ENCODE data around the gene SZT2. TPM values are rescaled to one million over a fixed set of nuclear protein-coding genes. Genes with fewer than 3 reads are reported as not detected.

The SZT2 gene
- total RNA-seq (10 to 100 TPM; 31.2 to 36.4 (median 33.4) TPM), polyA plus RNA-seq (20.8 TPM)
- long read RNA-seq, donor 1, partial matches to known transcripts, result 16 of 31 reads
- long read RNA-seq, donor 1, other reads (novel, unspliced or antisense), result 14 of 31 reads
- long read RNA-seq, donor 2, partial matches to known transcripts, result 6 of 7 reads
- long read RNA-seq, donor 2, other reads (novel, unspliced or antisense), result 1 of 7 reads
- long read RNA-seq, donor 3, partial matches to known transcripts, result 17 of 25 reads
- long read RNA-seq, donor 3, other reads (novel, unspliced or antisense), result 8 of 25 reads
- long read RNA-seq, donor 4, partial matches to known transcripts, result 10 of 12 reads
- long read RNA-seq, donor 4, other reads (novel, unspliced or antisense), result 2 of 12 reads

DNA sequence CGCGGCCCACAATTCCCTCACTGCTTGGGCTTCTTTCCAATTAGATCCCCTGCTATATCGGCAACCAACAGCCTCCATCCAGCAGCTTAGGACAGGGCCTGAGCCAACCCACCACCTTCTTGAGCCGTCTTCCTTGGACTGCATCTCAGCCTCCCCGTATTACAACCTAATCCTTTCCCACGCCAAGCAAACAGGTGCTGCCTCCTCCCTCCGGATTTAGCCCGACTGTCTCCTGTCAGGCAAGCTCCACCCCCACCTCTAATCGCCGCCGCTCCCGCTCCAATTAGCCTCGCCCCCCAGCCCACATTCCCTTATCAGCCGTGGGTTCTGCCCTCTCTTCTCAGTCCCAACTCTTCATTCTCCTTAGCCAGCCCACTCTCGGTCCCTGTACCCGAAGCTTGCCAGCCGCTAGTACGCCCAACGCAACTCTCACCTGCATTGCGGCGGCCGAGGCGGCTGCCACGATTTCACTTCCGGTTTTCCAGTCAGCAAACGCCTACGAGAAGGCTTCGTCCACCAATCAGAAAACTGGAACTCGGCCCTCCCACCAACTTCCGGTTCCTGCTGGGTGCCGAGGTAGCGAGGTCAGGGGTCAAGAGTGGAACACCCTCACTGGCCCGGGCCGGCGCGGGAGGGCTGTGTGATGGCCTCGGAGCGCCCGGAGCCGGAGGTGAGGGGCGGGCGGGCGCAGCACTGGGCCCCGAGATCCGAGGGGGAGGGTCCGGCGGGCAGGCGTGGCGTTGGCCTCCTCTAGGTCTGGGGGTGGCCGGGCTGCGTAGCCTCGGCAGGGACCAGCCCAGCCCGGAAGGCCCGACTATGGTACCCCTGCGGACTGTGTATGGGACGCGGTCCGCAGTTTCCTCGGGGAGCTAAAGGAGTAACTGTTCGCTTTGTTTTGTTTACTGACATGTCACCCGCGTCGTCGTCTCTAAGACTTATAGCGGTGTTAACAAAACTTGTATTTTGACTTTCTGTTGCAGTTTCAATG lies at the start of gene SZT2, which contains the start of gene MED8:
TSS of gene SZT2 (plus strand) at position 574 of the 988 bp plus-strand sequence. CDS start at position 644, 70 bp downstream.
TSS of gene MED8 (minus strand) at position 475 of the 988 bp plus-strand sequence. CDS start at position 439, 36 bp downstream.
- H3K4me3 ChIP-seq (ENCODE audit: low read length), result peak within 1 kb of the TSS; percentile 84
- under 1% methylated on average over 65 of the region's 65 CpGs for WGBS
- peak within 1 kb of the TSS; percentile 76 for H3K27ac ChIP-seq (ENCODE audit: low read length)
- H3K4me1 ChIP-seq (ENCODE audit: control insufficient read depth, insufficient read depth, low read length), result peaks cover 10% of the 10 kb centered on the region
- no peaks in the 10 kb centered on the region for H3K27me3 ChIP-seq (ENCODE audit: control insufficient read depth, insufficient read depth)
- ATAC-seq (peak; percentile 98), DNase-seq (peak; percentile 95 to 98 (median 97))
- intact Hi-C loops (cut with DNase I), result loop anchor here in 3 of 4 donors (10.0 kb wide), 1 partner anchor 155 kb away; no protein-coding TSS in a partner anchor
- no peaks in the 10 kb centered on the region for H3K9me3 ChIP-seq (ENCODE audit: control insufficient read depth, low read length)

DNA sequence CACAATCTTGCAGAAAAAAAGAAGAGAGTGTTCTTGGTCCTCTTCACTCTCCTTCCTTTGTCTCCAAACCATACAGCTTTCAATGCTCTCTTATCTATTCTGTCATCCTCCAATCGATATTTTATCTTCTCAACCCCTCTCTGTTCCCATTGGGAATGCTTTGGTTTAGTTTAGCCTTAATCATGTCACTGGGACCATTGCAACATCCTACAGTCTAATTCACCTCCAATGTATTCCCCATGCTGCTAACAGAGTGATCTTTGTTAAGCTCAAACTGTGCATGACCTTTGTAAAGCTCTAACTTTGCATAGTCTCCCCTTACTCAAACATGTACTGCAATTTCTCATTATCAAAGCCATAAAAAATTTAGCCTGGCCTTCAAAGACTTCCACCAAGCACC lies 49.1 kb upstream of the SZT2 start:
- H3K27ac ChIP-seq (ENCODE audit: low read length), result no peak overlapping the region
- H3K4me3 ChIP-seq (ENCODE audit: low read length), result no peak overlapping the region
- no peaks in the 10 kb centered on the region for H3K27me3 ChIP-seq (ENCODE audit: control insufficient read depth, insufficient read depth)
- 57% methylated on average over 1 of the region's 1 CpG for WGBS
- DNase-seq (no peak), ATAC-seq (no peak)
- H3K9me3 ChIP-seq (ENCODE audit: control insufficient read depth, low read length), result no peaks in the 10 kb centered on the region
- H3K4me1 ChIP-seq (ENCODE audit: control insufficient read depth, insufficient read depth, low read length), result no peaks in the 10 kb centered on the region
- intact Hi-C loops (cut with DNase I), result no loop called here

DNA sequence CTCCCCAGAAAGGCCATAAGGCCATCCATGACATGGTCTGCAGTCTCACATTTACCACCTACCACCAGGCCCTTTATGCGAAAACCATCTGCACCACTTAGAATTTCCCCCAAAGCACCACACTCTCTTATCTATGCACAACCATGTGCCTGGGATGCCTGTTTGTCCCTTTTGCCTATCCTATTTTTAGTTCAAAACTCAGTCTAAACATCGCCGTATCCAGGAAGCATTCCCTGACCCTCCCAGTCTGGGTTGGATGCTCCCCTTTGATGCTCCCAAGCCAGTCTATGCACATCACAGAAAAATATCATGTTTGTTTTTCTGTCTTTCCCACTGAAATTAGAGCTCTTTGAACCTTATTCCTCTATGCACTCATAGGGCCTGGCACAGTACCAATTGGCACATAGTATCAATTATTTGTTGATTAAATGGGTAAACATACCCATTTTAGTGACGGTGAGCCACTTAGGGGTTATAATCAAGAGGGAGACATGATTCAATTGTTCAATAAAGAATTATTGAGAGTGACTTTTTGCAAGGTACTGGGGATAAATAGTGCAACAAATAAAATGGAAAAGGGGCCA lies 45.3 kb upstream of the SZT2 start:
- Histone ChIP-seq H3K27ac (ENCODE audit: low read length) (peak overlapping the region; percentile 63), H3K4me1 (ENCODE audit: control insufficient read depth, insufficient read depth, low read length) (no peaks in the 10 kb centered on the region), H3K9me3 (ENCODE audit: control insufficient read depth, low read length) (no peaks in the 10 kb centered on the region), H3K4me3 (ENCODE audit: low read length) (no peak overlapping the region), H3K27me3 (ENCODE audit: control insufficient read depth, insufficient read depth) (no peaks in the 10 kb centered on the region)
- WGBS, result 46% methylated on average over 4 of the region's 4 CpGs
- intact Hi-C loops (cut with DNase I), result no loop called here
- ATAC-seq (peak; percentile 55 to 75), DNase-seq (peak in 1 of 3 donors; percentile 36)

- peak overlapping the region; percentile 64 for H3K27ac ChIP-seq (ENCODE audit: low read length)
- intact Hi-C loops (cut with DNase I), result no loop called here
- H3K9me3 ChIP-seq (ENCODE audit: control insufficient read depth, low read length), result no peaks in the 10 kb centered on the region
- DNase-seq, result no peak
- peaks cover under 1% of the 10 kb centered on the region for H3K4me1 ChIP-seq (ENCODE audit: control insufficient read depth, insufficient read depth, low read length)
- WGBS, result 35% methylated on average over 3 of the region's 3 CpGs
- H3K4me3 ChIP-seq (ENCODE audit: low read length), result no peak overlapping the region
- no peaks in the 10 kb centered on the region for H3K27me3 ChIP-seq (ENCODE audit: control insufficient read depth, insufficient read depth)
- ATAC-seq, result peak; percentile 39 to 44
Measured at GRCh38 chr1:43345120-43345519, 44.6 kb upstream of the SZT2 start.

DNA sequence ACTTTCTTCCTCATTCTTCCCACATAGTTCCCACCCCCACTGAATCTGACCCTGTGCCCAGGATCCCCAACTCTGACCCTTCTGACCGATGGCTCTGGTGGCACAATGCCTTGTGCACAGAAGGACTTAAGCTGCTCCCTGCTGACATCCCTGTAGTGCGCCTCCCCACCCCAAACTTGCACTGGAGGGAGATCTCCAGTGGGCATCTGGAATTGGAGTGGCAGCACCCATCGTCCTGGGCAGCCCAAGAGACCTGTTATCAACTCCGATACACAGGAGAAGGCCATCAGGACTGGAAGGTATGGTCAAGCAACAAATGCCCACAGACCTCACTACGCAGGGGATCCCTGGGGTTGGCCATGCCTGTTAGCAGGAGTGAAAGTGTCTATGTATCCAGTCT lies 43.1 kb upstream of the SZT2 start:
- Histone ChIP-seq H3K9me3 (ENCODE audit: control insufficient read depth, low read length) (no peaks in the 10 kb centered on the region), H3K4me1 (ENCODE audit: control insufficient read depth, insufficient read depth, low read length) (peaks cover 1% of the 10 kb centered on the region), H3K4me3 (ENCODE audit: low read length) (no peak overlapping the region), H3K27me3 (ENCODE audit: control insufficient read depth, insufficient read depth) (no peaks in the 10 kb centered on the region), H3K27ac (ENCODE audit: low read length) (peak overlapping the region; percentile 63)
- ATAC-seq (no peak), DNase-seq (no peak)
- WGBS, result 87% methylated on average over 5 of the region's 5 CpGs
- intact Hi-C loops (cut with DNase I), result no loop called here

GRCh38 chr1:43348343-43348808 lies 41.3 kb upstream of the SZT2 start:
- WGBS, result 26% methylated on average over 22 of the region's 22 CpGs
- Histone ChIP-seq H3K27ac (ENCODE audit: low read length) (peak overlapping the region; percentile 69), H3K4me3 (ENCODE audit: low read length) (peak overlapping the region; percentile 45), H3K27me3 (ENCODE audit: control insufficient read depth, insufficient read depth) (no peaks in the 10 kb centered on the region), H3K9me3 (ENCODE audit: control insufficient read depth, low read length) (no peaks in the 10 kb centered on the region), H3K4me1 (ENCODE audit: control insufficient read depth, insufficient read depth, low read length) (peaks cover 1% of the 10 kb centered on the region)
- DNase-seq (no peak), ATAC-seq (peak; percentile 13 to 24)
- intact Hi-C loops (cut with DNase I), result loop anchor here in 1 of 4 donors (2.0 kb wide), 1 partner anchor 110 kb away; no protein-coding TSS in a partner anchor

GRCh38 chr1:43348809-43349593 lies 40.7 kb upstream of the SZT2 start:
- 8% methylated on average over 72 of the region's 72 CpGs for WGBS
- DNase-seq, result peak; percentile 82 to 94 (median 93)
- Histone ChIP-seq H3K27ac (ENCODE audit: low read length) (peak overlapping the region; percentile 91), H3K4me3 (ENCODE audit: low read length) (peak overlapping the region; percentile 45), H3K9me3 (ENCODE audit: control insufficient read depth, low read length) (no peaks in the 10 kb centered on the region), H3K27me3 (ENCODE audit: control insufficient read depth, insufficient read depth) (no peaks in the 10 kb centered on the region), H3K4me1 (ENCODE audit: control insufficient read depth, insufficient read depth, low read length) (peaks cover 1% of the 10 kb centered on the region)
- ATAC-seq, result peak; percentile 88 to 92
- intact Hi-C loops (cut with DNase I), result loop anchor here in 1 of 4 donors (2.0 kb wide), 1 partner anchor 110 kb away; no protein-coding TSS in a partner anchor

DNA sequence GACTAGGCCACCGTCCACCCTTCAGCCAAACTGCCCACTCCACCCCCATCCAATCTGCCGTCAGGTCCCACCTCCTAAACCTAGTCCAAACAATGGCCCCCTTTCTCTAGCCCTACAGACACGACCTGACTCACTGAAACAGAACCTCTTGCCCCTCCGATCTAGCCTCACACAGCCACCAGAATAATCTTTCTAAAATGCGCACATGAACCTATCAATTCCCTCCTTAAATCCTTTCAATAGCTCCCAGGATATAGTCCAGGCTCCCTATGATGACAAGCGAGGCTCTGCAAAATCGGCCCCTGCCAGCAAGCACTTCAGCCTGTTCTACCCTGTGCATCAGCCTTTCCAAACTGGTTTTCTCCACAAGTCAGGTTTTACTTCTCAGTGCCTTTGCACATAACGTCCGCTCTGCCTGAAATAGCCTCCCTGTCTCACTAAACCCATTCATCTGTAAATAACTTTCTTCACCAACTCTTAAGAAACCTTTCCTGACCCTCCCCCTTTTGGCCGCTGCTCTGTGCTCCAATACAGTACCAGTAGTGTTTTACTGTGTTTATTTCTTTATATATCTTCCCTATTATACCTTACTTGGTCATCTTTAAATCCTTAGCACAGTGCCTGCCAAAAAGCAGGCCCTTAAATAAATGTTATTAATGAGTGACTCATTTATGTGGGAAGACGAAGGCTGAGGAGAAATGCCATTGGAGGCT lies 39.9 kb upstream of the SZT2 start:
- Histone ChIP-seq H3K4me1 (ENCODE audit: control insufficient read depth, insufficient read depth, low read length) (peaks cover 1% of the 10 kb centered on the region), H3K9me3 (ENCODE audit: control insufficient read depth, low read length) (no peaks in the 10 kb centered on the region), H3K27ac (ENCODE audit: low read length) (peak overlapping the region; percentile 91), H3K27me3 (ENCODE audit: control insufficient read depth, insufficient read depth) (no peaks in the 10 kb centered on the region), H3K4me3 (ENCODE audit: low read length) (peak overlapping the region; percentile 45)
- 45% methylated on average over 11 of the region's 11 CpGs for WGBS
- DNase-seq (no peak), ATAC-seq (peak; percentile 1 to 2)
- intact Hi-C loops (cut with DNase I), result loop anchor here in 1 of 4 donors (2.0 kb wide), 1 partner anchor 111 kb away; no protein-coding TSS in a partner anchor

DNA sequence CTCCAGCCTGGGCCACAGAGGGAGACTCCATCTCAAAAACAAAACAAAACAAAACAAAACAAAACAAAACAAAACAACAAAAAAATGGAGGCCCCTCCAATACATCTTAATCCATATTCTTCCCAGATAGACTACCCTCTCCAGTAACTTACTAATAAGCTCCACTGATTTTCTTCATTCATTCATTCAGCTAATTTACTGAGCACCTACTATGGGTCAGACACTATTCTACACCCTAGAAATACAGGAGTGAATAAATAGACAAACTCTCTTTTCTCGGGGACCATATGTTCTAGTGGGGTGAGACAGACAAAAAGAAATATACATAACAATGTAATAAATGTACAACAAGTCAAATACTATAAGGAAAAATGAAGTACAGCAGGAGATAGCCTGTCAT lies 38.7 kb upstream of the SZT2 start:
- 91% methylated on average over 1 of the region's 1 CpG for WGBS
- Histone ChIP-seq H3K4me1 (ENCODE audit: control insufficient read depth, insufficient read depth, low read length) (peaks cover 1% of the 10 kb centered on the region), H3K4me3 (ENCODE audit: low read length) (no peak overlapping the region), H3K9me3 (ENCODE audit: control insufficient read depth, low read length) (no peaks in the 10 kb centered on the region), H3K27ac (ENCODE audit: low read length) (no peak overlapping the region), H3K27me3 (ENCODE audit: control insufficient read depth, insufficient read depth) (no peaks in the 10 kb centered on the region)
- DNase-seq (no peak), ATAC-seq (no peak)
- intact Hi-C loops (cut with DNase I), result no loop called here
